GDM1 (cell line): ENCODE data around the gene SDK1.
"Not testable (repeated sequence)": the region's sequence is repeated elsewhere in the genome, so short reads cannot be mapped to it uniquely, and the experiment has no call there.

Source experiments
- DNase-seq: peaks from one replicate; lab custom pipeline; 2025; lab: John Stamatoyannopoulos, UW

SDK1 gene

DNA sequence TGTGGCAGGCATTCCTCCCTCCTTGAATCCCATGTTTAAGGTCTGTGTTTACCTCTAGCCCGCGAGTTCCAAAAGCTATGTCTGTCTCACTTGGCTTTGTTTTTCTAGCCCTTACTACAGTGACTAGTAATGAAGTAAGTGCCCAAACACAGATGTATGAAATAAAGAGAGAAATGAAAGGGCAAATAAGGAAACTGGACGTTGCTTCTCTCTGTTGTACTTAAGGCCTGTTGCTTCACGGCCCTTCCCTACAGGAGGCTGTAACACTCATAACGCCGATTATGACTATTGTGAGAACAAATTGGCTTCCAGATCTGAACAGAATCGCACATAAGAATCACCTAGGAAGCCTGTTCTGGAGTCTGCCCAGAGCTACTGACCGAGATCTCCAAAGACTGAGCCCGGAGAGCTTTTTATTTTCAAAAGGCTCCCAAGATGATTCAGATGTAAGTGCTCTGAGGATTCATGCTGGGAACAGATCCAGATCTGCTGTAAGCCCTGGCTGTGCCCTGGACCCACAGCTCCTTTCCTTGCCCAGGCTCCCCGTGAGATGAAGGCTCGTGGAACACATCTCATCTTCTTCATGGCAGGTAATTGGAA, 432.6 kb downstream of the SDK1 start:
- DNase-seq: no peak

DNA sequence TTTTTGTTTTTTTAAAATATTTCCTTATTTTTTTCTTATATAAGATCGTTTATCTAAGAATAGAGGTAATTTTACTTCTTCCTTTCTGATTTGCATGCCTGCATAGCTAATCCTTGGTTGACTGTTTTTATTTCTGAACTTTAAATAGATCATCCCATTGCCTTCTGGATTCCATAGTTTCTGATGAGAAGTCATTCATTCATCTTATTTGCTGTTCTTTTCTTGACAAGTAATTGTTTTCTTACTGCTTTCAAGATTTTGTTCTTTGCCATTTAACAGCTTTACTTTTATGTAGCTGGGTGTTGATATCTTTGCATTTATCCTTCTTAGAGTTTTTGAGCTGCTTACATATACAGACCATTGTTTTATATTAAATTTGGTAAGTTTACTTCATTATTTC, 437.9 kb downstream of the SDK1 start:
- DNase-seq: no peak

DNA sequence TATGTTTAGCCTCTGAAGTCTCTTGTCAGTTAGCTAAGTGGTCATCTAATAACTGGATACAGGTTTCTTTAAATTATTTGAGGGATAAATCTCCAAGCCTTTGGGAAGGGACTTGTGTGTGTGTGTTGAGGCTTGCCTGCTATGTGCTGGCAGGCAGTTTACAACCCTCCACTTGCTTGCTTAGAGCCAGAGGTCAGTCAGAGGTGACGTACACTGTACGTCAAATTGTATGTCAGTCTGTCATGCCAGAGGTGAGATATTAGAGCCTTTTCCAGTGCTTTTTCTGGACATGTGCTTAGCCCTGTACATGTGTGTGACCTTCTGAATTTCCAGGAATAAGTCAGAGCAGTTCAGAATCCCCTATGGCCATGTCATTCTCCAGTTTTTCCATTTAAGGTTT, 438.9 kb downstream of the SDK1 start:
- no peak for DNase-seq

DNA sequence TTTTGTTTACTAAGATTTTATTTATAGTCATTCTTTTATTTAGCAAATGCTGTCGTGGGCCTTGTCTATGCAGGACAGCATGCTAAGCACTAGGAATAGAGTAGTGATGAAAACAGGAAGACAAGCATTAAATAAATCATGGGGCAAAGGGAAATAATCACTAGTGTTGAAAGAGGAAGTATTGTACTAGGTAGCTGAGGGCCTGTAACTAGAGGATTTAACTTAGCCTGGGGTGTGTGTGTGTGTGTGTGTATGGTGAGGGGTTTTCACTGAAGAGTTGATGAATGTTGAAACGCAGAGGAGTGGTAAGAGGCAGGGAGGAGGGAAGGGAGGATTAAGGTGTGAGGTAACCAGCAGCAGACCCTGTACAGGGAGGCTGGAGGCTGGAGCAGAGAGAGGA, 446.4 kb downstream of the SDK1 start:
- DNase-seq: no peak

GRCh38 chr7:3748389-3748788, 447.3 kb downstream of the SDK1 start:
- DNase-seq: no peak

DNA sequence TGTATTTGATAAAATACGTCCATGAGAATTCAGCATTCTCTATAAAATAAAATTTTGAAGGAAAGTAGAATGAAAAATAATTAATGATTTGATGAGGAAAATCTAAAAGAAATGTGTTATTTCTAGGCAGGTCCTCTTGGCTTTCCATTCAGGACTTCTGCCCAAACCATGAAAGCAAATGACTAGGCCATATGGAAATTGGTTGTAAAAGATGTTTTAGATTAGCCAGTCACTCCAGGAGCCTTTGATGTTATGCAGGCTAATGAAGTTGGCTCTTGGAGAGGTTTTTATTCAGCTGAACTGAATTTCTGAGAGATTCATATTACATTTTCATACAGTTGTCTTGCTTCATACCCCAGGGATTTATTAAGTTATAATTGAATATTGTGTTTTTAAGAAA, 452.8 kb downstream of the SDK1 start:
- no peak for DNase-seq

DNA sequence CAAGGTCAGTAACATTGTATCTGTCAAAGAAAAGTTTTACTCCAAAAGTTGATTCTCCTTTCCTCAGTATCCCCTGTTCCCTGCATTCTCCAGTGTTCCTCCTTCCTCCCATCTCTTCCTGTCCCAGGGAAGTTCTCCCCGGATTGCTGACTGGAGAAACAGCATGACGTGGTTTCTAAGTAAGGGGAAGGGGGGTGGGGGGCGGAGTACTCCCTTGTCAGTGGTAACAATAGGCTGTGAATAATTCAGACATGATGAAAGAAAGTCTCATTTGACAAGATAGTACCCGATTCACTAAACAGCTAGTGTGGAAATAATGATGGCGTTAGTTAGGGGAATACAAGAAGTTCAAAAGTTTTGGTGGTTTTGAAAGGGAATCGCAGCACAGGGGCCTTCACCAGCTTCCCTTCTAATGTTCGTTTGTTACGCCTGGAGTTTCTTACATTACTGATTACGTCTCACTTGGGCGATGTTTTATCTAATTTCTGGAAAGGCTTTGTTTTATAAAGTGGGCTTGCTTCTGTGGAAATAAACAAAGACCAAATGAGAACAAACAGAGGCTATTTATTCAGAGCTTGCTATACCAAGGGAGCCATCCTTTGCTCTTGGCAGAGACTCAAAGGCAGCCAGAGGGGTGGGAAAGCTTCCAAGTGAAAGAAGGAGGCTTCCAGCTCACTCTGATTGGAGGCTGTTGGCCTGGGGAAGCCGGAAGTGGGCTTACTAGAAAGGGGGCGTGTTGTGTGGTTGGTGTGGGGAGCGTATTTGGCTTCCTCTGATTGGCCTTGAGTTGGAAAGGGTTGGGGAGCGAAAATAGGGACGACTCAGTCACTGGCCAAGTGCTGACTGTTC, 453.7 kb downstream of the SDK1 start:
- DNase-seq: no peak

- not testable (repeated sequence) for DNase-seq
These were observed 454.9 kb downstream of the SDK1 start for GRCh38 chr7:3755778-3756453.

GRCh38 chr7:3757059-3757458, 456.0 kb downstream of the SDK1 start:
- no peak for DNase-seq

DNA sequence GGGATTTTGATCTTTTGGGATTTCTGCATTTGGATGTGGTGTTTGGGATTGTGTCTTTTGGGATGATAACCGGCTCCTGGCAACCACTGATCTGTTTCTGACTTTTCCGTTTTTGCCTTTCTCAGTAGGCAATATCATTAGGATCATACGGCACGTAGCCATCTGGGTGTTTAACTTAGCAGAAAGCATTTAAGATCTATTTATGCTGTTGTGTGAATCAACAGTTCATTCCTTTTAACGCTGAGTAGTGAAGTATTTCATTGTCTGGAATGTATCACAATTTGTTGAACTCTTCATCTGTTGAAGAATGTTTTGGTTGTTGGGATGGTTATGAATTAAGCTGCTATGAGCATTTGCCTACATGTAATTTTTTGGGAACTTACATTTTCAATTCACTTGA, 459.6 kb downstream of the SDK1 start:
- DNase-seq: no peak

GRCh38 chr7:3762146-3762831, 461.2 kb downstream of the SDK1 start:
- no peak for DNase-seq

GRCh38 chr7:3767917-3768777, 467.1 kb downstream of the SDK1 start:
- no peak for DNase-seq

- no peak for DNase-seq
These were observed 470.9 kb downstream of the SDK1 start for GRCh38 chr7:3771906-3772305.

DNA sequence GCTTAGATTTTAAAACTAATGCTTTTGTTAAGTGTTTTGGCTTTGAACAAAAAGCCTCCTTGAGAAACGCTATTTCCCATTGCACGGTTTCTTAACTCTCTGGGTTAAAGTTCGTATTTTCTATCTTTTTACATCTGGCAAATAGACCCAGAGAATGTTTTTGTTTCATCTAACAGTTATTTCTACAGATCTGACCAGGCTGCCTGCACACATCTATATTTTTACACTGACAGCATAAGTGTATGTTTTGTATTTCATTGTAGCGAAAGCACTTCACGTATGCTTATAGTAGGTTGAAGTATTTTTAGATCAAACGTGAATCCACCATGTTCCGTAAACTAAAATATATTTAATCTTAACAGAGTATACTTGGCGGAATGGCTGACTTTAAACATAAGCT, 477.3 kb downstream of the SDK1 start:
- no peak for DNase-seq

DNA sequence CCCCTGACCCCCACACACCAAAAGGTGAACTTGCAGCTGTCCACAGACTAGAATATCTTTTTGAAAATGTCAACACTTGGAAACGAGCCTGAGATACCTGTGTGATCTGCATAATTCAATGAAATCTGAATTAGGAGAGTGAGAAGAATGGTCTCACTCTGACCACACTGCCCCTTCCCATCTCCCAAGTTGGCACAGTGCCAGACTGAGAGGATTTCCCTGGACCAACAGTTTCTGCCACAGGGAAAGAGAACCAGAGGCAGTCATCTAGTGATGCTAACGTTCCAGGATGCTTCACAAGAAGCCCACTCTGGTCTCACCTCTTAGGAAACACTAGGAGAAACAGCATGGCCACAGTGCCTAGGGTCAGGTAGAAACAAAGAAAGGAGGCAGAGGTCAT, 479.0 kb downstream of the SDK1 start:
- no peak for DNase-seq

GRCh38 chr7:3780525-3780924, 479.5 kb downstream of the SDK1 start:
- DNase-seq: no peak

GRCh38 chr7:3781607-3782006, 480.6 kb downstream of the SDK1 start:
- no peak for DNase-seq

GRCh38 chr7:3787717-3788264, 486.7 kb downstream of the SDK1 start:
- no peak for DNase-seq

DNA sequence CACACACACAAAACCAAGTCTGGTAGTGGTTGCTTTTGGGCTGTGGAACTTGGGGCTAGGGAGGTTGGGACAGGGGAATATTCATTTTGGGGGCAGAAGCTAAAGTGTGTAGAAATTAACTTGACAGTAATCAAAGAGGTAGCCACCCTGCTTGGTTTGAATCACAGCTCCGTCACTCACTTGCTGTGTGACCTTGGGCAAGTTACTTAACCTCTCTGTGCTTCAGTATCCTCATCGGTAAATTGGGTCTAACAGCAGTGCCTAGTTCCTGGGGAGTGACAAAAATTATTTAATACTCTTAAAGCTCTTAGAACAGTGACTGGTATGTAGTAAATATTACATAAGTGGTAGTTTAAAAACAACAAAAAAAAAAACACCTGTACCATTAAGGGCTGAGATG, 489.8 kb downstream of the SDK1 start:
- no peak for DNase-seq

DNA sequence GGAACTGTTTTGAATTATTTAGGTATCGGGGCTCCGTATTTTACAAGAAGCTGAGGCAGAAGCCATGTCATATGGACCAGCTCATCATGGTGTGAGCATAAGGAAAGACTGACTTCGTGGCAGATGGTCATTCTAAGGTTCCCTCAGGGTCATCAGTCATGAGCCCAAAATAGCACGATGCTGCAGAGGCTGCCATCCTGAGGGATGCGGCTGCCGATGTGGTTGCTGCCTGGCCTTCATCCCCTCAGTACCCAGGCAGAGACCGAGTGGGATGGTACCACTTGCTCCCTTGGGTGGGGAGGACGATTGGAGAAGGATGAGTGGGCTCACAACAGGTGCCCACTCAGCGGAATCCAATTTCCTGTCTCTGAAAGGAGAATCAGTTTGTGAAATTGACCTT, 490.3 kb downstream of the SDK1 start:
- no peak for DNase-seq

- no peak for DNase-seq
These were observed 494.1 kb downstream of the SDK1 start for GRCh38 chr7:3795141-3795540.
